HCT116 (cell line): ENCODE data around the gene PRKCA. TPM values are rescaled to one million over a fixed set of nuclear protein-coding genes. Genes with fewer than 3 reads are reported as not detected.

Source experiments
- ATAC-seq: fragments of 200-7000 bp; cut with Tn5 transposase; 2 replicates; pipeline ENCODE4 v1.9.1; 2020; ENCODE audit warnings: mild to moderate bottlenecking, moderate library complexity
- BruUV-seq: library from RNA; stranded (reverse); fragments of 400-500 nt; replicated peaks from 2 replicates; lab custom pipeline; 2021; lab: Mats Ljungman, UMichigan
- CTCF ChIA-PET: fragments of 300-600 bp; sonication (Branson Sonifier 250); formaldehyde crosslinking; loops from one replicate; lab custom pipeline; 2021; ENCODE audit warnings: antibody characterized with exemption; lab: Charles Lee
- POLR2A ChIA-PET: fragments of 300-600, 350-600 bp; sonication (Branson Sonifier 250); formaldehyde crosslinking; loops from one replicate; lab custom pipeline; 2021; ENCODE audit warnings: antibody characterized with exemption; lab: Charles Lee
- RAD21 ChIA-PET, 2 experiments: fragments of 300-600 bp; sonication (Branson Sonifier 250); formaldehyde crosslinking; loops; one replicate each; lab custom pipeline; 2023; ENCODE audit warnings: low total read pairs in 2 of 2; ENCODE audit not compliant: uncharacterized antibody in 2 of 2, unreplicated experiment in 2 of 2, low non-redundant PET in 1 of 2; lab: Charles Lee
- DNase-seq: peaks from one replicate; pipeline ENCODE4 v3.0.0-alpha.2; 2010; ENCODE audit warnings: low read depth, low spot score
- H2AFZ ChIP-seq: fragments of 200-600 bp; shearing (Covaris generic), sonication (generic); 2 replicates; pipeline ENCODE4 v1.6.1; 2017; ENCODE audit warnings: low read depth, mixed run types, mixed read lengths, antibody characterized with exemption, low read length; ENCODE audit not compliant: poor library complexity, severe bottlenecking
- H3K27ac ChIP-seq: 2 replicates; pipeline ENCODE4 v1.5.1; 2012; ENCODE audit warnings: low read depth, low read length
- H3K27me3 ChIP-seq: fragments of 200-600 bp; sonication (generic); 2 replicates; pipeline ENCODE4 v1.6.1; 2016; ENCODE audit warnings: mixed run types, low read length, mixed read lengths; ENCODE audit not compliant: insufficient read depth
- H3K36me3 ChIP-seq, 2 experiments: fragments of 200-500 bp in 1 of 2; fragments of 200-600 bp in 1 of 2; sonication (Bioruptor generic) in 1 of 2; sonication (generic) in 1 of 2; 2 replicates each; pipeline versions ENCODE4 v1.5.1 to v1.6.1; 2014 to 2016; ENCODE audit warnings: low read length in 2 of 2, inconsistent platforms in 1 of 2, mixed read lengths in 1 of 2, mixed run types in 1 of 2; ENCODE audit not compliant: insufficient read depth in 2 of 2, control insufficient read depth in 1 of 2
- H3K4me1 ChIP-seq, 2 experiments: fragments of 200-600 bp in 1 of 2; sonication (generic) in 1 of 2; 2 replicates each; pipeline versions ENCODE4 v1.5.1 to v1.6.1; 2012 to 2017; ENCODE audit warnings: low read length in 2 of 2, inconsistent platforms in 1 of 2, mild to moderate bottlenecking in 1 of 2, mixed read lengths in 1 of 2, mixed run types in 1 of 2, moderate library complexity in 1 of 2; ENCODE audit not compliant: insufficient read depth in 2 of 2, control insufficient read depth in 1 of 2
- H3K4me2 ChIP-seq: fragments of 200-600 bp; sonication (generic); 2 replicates; pipeline ENCODE4 v1.6.1; 2017; ENCODE audit warnings: mixed run types, low read length, mixed read lengths
- H3K4me3 ChIP-seq, 2 experiments: fragments of 200-600 bp in 1 of 2; sonication (generic) in 1 of 2; replicated peaks in 1 of 2; 2 replicates each; pipeline ENCODE4 v1.5.1; 2011 to 2016; ENCODE audit warnings: low read length in 2 of 2, control low read depth in 1 of 2, low read depth in 1 of 2, mild to moderate bottlenecking in 1 of 2, mixed read lengths in 1 of 2, mixed run types in 1 of 2
- H3K79me2 ChIP-seq: fragments of 200-600 bp; sonication (generic); 2 replicates; pipeline ENCODE4 v1.6.1; 2017; ENCODE audit warnings: mild to moderate bottlenecking, mixed run types, low read length, moderate library complexity, mixed read lengths; ENCODE audit not compliant: insufficient read depth
- H3K9ac ChIP-seq: fragments of 200-600 bp; sonication (generic); 2 replicates; pipeline ENCODE4 v1.6.1; 2016; ENCODE audit warnings: low read length, mixed read lengths
- H3K9me2 ChIP-seq: fragments of 200-600 bp; sonication (generic), shearing (Covaris generic); 2 replicates; pipeline ENCODE4 v1.6.1; 2017; ENCODE audit warnings: mixed run types, mild to moderate bottlenecking, moderate library complexity; ENCODE audit not compliant: insufficient read depth
- H3K9me3 ChIP-seq, 2 experiments: fragments of 200-500 bp in 1 of 2; fragments of 200-600 bp in 1 of 2; sonication (Bioruptor generic) in 1 of 2; sonication (generic) in 1 of 2; 2 replicates each; pipeline ENCODE4 v1.6.1; 2014 to 2017; ENCODE audit warnings: low read length in 2 of 2, mixed read lengths in 2 of 2, inconsistent platforms in 1 of 2, low read depth in 1 of 2, mild to moderate bottlenecking in 1 of 2, mixed run types in 1 of 2, moderate library complexity in 1 of 2; ENCODE audit not compliant: control insufficient read depth in 1 of 2, insufficient read depth in 1 of 2
- H4K20me1 ChIP-seq: fragments of 200-600 bp; sonication (generic), shearing (Covaris generic); 2 replicates; pipeline ENCODE4 v1.6.1; 2017; ENCODE audit warnings: mixed run types, mild to moderate bottlenecking, moderate library complexity; ENCODE audit not compliant: insufficient read depth
- CBX3 ChIP-seq: IDR thresholded peaks from 2 replicates; pipeline ENCODE4 v1.6.1; 2012; ENCODE audit warnings: low read depth
- CEBPB ChIP-seq: IDR thresholded peaks from 2 replicates; pipeline ENCODE4 v1.6.1; 2012; ENCODE audit warnings: low read depth
- CTCF ChIP-seq, 3 experiments: fragments of 200-600 bp in 1 of 3; sonication (generic) in 1 of 3; IDR thresholded peaks in 2 of 3; conservative IDR thresholded peaks in 1 of 3; 2 replicates each; pipeline ENCODE4 v1.5.1; 2012 to 2017; ENCODE audit warnings: low read depth in 2 of 3, low read length in 2 of 3, antibody characterized with exemption in 1 of 3, borderline replicate concordance in 1 of 3, control low read depth in 1 of 3, mild to moderate bottlenecking in 1 of 3, mixed read lengths in 1 of 3, mixed run types in 1 of 3, moderate library complexity in 1 of 3; ENCODE audit not compliant: insufficient read depth in 1 of 3
- EGR1 ChIP-seq: IDR thresholded peaks from 2 replicates; pipeline ENCODE4 v1.6.1; 2012; ENCODE audit warnings: low read depth
- EZH2phosphoT487 ChIP-seq: fragments of 200-600 bp; IDR thresholded peaks from 2 replicates; pipeline ENCODE4 v1.6.1; 2018; ENCODE audit warnings: antibody characterized with exemption, borderline replicate concordance
- FOSL1 ChIP-seq: IDR thresholded peaks from 2 replicates; pipeline ENCODE4 v1.6.1; 2012; ENCODE audit warnings: low read depth
- JUND ChIP-seq: IDR thresholded peaks from 2 replicates; pipeline ENCODE4 v1.6.1; 2012
- RAD21 ChIP-seq: IDR thresholded peaks from 2 replicates; pipeline ENCODE4 v1.6.1; 2012; ENCODE audit warnings: low read depth, mild to moderate bottlenecking
- REST ChIP-seq: IDR thresholded peaks from 2 replicates; pipeline ENCODE4 v1.6.1; 2012; ENCODE audit warnings: low read depth
- SRF ChIP-seq: IDR thresholded peaks from 2 replicates; pipeline ENCODE4 v1.6.1; 2012; ENCODE audit warnings: low read depth
- TCF7L2 ChIP-seq: IDR thresholded peaks from 2 replicates; pipeline ENCODE4 v1.7.0; 2011; ENCODE audit warnings: borderline replicate concordance, inconsistent platforms; ENCODE audit not compliant: insufficient read depth, insufficient read length; ENCODE audit errors: extremely low read depth
- ZBTB33 ChIP-seq: IDR thresholded peaks from 2 replicates; pipeline ENCODE4 v1.6.1; 2011; ENCODE audit warnings: mild to moderate bottlenecking, low read length, moderate library complexity; ENCODE audit not compliant: insufficient replicate concordance; ENCODE audit errors: extremely low read depth
- ZFX ChIP-seq: fragments of 450-650 bp; IDR thresholded peaks from 2 replicates; pipeline ENCODE4 v1.6.1; 2017
- intact Hi-C: fragments of 100-400 bp; cut with micrococcal nuclease; formaldehyde crosslinking; loops from 2 replicates; pipeline ENCODE4 v1.10.0; 2022
- total RNA-seq: library from RNA; stranded (reverse); gene quantifications from one replicate; pipeline ENCODE4 v1.2.1, GENCODE V29; 2021; ENCODE audit not compliant: unreplicated experiment
- TF ChIP-seq, protein P1 (sequence below): IDR thresholded peaks from 2 replicates; pipeline ENCODE4 v1.6.1; 2012

PRKCA gene
- total RNA-seq, 1 experiment from 2014 or later, result 18.8 TPM

- TF ChIP-seq EGR1 (no peak), CBX3 (no peak), ZBTB33 (no peak), RAD21 (no peak), FOSL1 (no peak), CEBPB (no peak), CTCF (IDR thresholded peaks at IDR 0.05 in 2 of 3, conservative IDR thresholded peaks at IDR 0.05 in 1 of 3; ENCODE audit: borderline replicate concordance in 1 of 3, insufficient read depth in 1 of 3, low read depth in 2 of 3, low read length in 2 of 3) (no peak), ZFX (no peak), EZH2phosphoT487 (no peak), REST (no peak), TCF7L2 (no peak), JUND (no peak), SRF (no peak)
- TF ChIP-seq, protein P1, sequence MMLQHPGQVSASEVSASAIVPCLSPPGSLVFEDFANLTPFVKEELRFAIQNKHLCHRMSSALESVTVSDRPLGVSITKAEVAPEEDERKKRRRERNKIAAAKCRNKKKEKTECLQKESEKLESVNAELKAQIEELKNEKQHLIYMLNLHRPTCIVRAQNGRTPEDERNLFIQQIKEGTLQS, result no peak
- TF ChIP-seq, all 23 proteins: peak for 0
- ATAC-seq, result no peak
- Histone ChIP-seq H3K4me2 (no peak overlapping the region), H3K9me3 (no peaks in the 10 kb centered on the region), H3K9ac (no peak overlapping the region), H3K4me3 (no peak overlapping the region), H3K27ac (no peak overlapping the region), H3K27me3 (no peaks in the 10 kb centered on the region), H2AFZ (no peak overlapping the region), H3K4me1 (peaks cover 0 to 7% of the 10 kb centered on the region in 2 experiments; a peak in 1 of 4 replicates), H3K79me2 (no peaks in the 10 kb centered on the region), H3K9me2 (no peaks in the 10 kb centered on the region), H3K36me3 (no peaks in the 10 kb centered on the region), H4K20me1 (no peaks in the 10 kb centered on the region)
- DNase-seq, result no peak
- RAD21 ChIA-PET, result interaction anchor here in 1 of 2 experiments (0.5 kb wide), 1 partner anchor 10 kb away, joined by 6 read pairs; no protein-coding TSS in a partner anchor
- no TSS peak for BruUV-seq
- intact Hi-C loops, result loop anchor here (5.0 to 10.0 kb wide), 2 partner anchors 138 to 245 kb away; no protein-coding TSS in a partner anchor
- POLR2A ChIA-PET, result no interaction called here
- CTCF ChIA-PET, result no interaction called here
Observed at GRCh38 chr17:66429680-66430079, 127.3 kb downstream of the PRKCA start.
